GM18505 (cell line): ENCODE data around the gene SMPD3.

Source experiments
- ATAC-seq: cut with Tn5 transposase; IDR thresholded peaks from one replicate; pipeline ENCODE4 v1.9.1; 2021; ENCODE audit not compliant: unreplicated experiment
- POLR2A ChIP-seq: IDR thresholded peaks from 4 replicates; pipeline ENCODE4 v1.6.1; 2011; ENCODE audit warnings: borderline replicate concordance; ENCODE audit not compliant: insufficient read depth, insufficient read length; ENCODE audit errors: extremely low read depth

SMPD3 gene

DNA sequence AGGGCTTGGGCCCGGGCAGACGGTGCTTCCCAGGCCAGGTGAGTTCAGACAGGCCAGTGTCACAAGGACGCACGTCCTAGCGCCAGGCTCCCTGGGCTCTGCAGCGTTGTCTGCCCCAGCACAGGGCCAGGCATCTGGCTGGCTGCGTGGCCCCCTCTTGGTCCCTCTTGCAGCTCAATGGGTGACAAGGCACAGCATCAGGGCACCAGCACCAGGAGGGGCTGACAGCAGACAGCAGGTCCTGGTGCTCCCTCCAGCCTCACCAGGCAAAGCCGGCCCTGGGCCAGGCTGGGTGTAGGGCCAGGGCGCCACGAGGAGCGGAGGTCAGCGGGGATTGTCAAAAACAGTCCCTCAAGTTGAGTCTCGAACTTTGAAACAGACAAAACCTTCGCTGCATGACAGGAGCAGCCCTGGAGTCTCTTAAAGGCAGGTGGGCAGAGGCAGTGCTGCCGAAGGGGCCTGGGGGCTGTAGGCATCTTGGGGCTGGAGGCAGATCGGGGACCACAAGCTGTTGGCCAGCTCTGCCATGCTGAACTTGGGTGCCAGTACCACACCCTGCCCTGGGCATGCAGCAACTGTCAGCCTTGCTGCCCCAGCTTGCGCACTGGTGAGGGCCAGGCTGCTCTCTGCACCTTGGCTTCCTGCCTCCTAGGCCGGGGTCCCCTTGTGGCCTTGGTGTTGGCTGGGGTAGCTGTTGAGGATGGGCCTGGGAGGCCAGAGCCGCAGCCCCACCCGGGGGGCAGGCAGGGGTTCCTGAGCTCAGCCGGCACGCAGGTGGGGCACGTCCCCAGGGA lies 88.7 kb downstream of the SMPD3 start:
- TF ChIP-seq POLR2A, result no peak
- no peak for ATAC-seq

DNA sequence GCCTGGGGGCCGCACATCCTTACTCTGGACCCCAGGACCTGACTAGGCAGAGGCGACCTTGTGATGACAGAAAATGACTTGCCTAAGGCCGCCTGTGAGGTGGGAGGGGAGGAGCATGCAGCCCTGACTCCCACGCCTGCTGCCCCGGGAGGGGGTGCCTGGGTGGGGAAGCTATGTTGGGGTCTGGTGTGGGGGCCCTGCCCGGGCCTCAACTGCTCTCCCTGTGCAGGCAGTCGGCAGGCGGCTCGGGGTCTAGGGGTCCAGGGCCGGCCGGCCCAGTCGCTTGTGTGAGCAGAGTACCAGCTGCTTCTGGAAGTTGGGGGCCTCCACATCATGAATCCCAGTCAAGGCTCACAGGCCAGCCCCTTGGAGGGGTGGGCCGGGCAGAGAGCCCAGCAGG lies 89.4 kb downstream of the SMPD3 start:
- ATAC-seq, result no peak
- TF ChIP-seq POLR2A, result no peak

DNA sequence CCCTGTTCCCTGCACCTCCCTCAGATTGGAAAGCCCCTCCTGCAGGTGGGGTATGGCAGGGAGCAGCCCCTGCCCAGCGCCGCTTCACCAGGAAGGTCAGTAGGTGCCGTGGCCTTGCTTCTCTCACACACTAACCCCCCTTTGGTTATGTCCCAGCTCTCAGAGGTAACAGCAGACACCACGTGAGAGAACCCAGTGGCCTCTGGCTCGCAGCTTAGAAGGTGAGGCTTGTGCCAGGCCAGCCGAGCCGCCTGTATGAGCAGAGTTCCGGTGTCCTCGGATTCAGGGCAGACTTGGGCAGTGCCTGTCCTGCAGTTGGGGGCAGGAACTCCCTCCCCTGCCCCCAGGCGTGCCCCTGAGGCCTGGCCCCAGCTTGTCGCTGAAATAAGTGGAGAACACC lies 90.4 kb downstream of the SMPD3 start:
- no peak for ATAC-seq
- TF ChIP-seq POLR2A, result no peak

DNA sequence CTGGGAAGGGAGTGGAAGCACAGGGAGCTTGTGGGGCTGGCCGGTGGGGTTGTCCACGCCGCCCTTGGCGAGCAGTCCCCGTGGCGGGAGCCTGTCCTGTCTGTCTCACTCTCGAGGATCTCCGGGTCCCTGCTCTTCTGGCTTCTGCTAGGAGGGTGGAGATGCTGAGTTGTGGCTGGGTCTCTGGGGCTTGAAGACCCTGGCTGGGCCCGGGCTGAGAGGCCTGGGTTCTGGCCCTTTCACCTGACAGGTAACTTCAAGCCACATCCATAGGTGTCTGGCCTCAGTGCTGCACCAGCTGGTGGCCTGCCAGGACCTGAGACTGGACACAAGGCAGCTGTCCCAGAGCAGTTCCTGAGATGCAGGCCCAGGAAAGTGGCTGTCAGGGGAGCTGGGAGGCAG lies 90.8 kb downstream of the SMPD3 start:
- TF ChIP-seq POLR2A, result no peak
- no peak for ATAC-seq

DNA sequence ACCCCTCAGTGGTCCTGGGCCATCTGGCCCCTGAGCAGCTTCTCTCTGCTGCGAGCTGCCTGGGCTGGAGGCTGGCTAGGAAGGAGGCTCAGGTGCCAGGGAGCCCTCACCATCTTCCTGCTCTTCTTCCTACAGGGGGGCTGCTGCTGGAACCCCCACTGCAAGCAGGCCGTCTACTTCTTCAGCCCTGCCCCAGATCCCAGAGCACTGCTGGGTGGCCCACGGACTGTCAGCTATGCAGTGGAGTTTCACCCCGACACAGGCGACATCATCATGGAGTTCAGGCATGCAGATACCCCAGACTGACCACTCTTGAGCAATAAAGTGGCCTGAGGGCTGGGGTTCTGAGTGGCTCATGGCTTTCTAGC lies 91.4 kb downstream of the SMPD3 start:
- TF ChIP-seq POLR2A, result no peak
- no peak for ATAC-seq

DNA sequence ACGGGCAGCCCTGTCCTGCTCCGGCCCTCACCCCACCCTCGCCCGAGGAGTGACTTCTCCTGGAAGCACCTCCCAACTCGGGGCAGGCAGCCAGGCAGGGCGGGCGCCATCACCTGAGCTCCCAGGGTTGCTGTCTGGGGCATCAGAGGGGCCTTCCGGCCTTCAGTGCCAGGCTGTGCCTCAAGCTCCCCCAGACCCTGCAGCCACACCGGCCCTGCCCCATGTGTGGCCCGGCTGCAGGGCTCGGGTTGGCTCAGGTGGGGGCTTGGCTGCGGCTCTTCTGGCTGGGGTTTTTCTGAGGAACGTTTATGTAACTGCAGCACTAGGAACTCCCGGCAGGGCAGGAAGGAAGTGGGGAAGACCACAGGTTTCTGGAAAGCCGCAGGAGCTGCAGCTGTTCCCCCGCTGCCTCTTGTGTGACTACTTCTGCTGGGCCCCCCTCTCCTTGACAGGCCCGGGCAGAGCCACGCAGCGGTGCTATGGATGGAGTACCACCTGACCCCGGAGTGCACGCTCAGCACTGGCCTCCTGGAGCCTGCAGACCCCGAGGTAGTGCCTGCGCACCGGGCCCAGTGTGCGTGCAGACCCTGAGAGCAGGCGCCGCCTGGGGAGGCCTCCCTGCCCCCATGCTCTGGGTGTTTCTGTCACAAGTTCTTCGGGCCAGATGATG lies 91.9 kb downstream of the SMPD3 start:
- ATAC-seq, result peak; percentile 64

DNA sequence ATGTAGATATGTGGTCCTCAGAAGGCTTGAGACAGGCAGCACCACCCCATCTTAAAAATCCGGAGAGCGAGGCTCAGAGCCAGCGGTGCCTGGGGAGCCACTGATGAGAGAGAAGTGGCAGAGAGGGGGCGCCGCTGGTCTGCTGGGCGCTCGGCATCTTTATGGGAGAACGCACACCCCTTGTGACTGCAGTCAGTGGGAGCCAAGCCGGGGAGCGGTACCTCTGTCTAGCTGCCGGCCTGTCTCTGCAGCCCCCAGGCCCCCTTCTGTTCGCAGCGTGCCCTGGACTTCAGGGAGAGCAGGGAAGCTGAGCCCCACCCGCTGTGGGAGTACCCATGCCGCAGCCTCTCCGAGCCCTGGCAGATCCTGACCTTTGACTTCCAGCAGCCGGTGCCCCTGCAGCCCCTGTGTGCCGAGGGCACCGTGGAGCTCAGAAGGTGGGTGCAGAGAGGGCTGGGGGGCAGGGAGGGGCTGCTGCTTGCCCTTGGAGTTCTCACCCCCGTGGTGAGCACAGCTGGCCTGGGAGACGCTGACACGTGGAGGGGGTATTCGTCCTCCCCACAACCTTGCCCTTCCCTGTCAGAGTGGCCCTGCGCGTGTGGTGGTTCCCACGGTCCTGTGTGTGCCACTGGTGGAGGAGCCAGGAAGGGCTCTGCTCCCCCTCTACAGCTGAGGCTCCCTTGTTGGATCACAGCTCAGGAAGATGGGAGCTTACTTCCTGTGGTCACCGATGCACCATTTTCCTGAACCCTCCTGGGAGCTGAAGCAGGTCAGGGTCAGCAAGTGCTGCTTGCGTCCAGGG lies 92.7 kb downstream of the SMPD3 start:
- no peak for ATAC-seq
- no peak for TF ChIP-seq POLR2A

More for the DNA sequence above, 91.9 kb downstream of the SMPD3 start:
- no peak for TF ChIP-seq POLR2A

DNA sequence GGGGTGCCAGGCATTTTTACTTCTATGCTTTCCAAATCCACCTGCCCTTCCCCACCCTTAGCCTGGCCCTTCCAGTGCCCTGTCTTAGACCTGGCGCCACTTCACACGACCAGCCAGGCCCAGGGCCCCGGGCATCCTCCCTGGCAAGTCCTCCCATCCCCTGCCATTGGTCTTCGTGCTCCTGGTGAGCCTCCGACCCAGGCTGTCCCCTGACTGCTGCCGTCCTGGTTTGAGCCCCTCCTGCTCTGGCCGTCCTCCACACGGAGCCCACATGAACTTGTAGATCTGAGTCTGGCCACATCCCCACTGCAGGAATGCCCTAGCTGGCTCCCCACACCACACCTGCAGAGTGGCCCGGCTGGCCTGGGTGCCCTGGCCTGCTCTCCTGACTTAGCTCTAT lies 93.5 kb downstream of the SMPD3 start:
- ATAC-seq, result no peak
- TF ChIP-seq POLR2A, result no peak

DNA sequence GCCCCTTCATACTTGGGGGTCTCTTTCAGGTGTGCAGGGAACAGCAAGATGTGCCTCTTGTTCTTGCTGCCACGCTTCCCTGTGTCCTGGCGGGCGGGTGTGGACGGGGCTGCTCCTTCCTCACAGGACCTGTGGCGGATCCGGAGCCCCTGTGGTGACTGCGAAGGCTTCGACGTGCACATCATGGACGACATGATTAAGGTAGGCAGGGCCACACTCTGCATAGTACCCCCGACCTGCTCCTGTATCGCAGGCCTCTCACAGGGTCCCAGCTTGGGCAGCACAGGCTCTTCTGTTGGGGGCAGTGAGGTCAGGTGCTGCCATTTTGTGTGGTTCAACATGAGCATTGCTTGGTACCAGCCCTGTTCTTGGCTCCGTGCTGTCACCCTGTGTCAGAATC lies 94.9 kb downstream of the SMPD3 start:
- no peak for TF ChIP-seq POLR2A
- ATAC-seq, result no peak

DNA sequence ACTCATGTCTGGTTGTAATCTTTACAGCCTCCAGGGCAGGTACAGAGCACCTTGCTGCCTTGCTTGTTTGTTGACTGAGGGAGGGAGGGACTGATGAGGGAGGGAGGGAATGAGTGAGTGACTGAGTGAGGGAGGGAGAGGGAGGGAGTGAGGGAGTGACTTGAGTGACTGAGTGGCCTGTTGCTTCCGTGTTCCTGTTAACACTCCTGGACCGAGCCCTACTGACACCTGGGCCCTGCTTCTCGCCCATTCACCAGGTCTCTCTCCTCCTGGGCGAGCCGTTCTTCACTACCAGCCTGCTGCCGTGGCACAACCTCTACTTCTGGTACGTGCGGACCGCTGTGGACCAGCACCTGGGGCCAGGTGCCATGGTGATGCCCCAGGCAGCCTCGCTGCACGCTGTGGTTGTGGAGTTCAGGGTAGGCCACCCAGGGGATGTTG lies 96.3 kb downstream of the SMPD3 start:
- TF ChIP-seq POLR2A, result no peak

DNA sequence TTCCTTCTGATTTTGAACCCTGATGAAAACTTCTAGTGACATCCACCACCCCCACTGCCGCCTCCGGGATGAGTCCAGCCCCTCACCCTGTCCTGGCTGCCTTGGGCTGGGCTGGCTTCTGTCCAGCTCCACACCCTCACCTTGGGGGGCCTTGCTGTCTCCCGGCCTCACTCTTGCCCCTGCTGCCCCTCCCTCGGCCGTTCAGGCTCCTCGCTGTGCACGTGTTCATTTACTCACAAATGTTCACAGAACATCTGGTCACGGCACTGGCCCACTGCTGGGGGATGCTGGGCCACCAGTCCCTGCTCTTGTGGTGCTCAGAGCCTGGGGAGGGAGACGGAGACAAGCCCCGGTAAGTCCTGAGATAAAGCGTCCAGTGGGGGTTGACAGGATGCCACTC lies 96.8 kb downstream of the SMPD3 start:
- no peak for ATAC-seq
- TF ChIP-seq POLR2A, result no peak

More for the DNA sequence above, 96.3 kb downstream of the SMPD3 start:
- no peak for ATAC-seq

DNA sequence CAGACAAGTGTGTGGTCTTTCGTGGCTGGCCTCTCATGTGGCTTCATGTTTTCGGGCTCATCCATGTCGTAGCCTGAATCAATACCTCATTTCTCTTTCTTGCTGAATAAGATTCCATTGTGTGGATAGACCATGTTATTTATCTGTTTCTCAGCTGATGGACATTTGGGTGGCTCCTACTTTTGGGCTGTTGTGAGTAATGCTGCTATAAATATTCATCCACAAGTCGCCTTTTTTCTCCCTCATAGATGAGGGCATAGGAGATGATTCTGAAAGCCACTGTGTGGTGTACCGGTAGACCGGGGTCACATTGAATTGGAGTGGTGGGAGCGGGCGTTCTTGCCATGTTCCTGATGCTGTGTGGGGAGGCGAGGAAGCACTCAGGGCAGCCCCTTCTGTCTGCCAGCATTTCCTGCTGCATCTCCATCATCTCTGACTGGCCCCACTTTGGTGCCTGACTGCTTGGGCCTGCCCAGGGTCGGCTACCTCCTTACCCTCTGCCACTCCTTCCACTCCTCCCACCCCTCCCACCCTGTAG lies 97.4 kb downstream of the SMPD3 start:
- ATAC-seq, result no peak
- TF ChIP-seq POLR2A, result no peak

DNA sequence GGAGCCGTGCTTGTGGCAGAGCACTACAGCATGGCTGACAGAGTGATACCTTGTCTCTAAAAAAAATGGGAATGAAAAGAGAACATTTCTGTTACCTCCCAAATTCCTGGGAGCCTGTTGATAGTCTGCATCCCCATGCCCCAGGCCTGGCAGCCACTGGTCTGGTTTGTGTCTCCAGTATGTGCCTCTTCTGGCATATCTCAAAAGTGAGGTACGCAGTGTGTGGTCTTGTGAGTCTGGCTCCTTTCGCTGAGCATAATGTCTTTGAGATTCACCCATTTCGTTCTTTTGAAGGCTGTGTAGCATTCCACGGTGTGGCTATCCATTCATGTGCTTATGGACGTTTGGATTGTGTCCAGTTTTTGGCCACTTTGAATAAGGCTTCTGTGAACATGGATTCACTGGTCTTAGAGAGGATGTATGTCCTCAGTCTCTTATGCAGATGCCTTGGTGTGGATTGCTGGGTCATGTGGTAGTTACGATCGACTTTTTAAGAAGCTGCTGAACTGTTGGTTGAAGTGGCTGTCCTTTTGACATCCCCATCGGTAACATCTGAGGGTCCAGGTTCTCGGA lies 98.4 kb downstream of the SMPD3 start:
- ATAC-seq, result no peak

More for the DNA sequence above, 98.4 kb downstream of the SMPD3 start:
- no peak for TF ChIP-seq POLR2A
